ENCODE results near the gene PRR33.

- no peak for TF ChIP-seq CTCF (IDR thresholded peaks at IDR 0.05; ENCODE audit: poor library complexity)
- no peak for TF ChIP-seq EZH2 (IDR thresholded peaks at IDR 0.05; ENCODE audit: borderline replicate concordance)
These were observed 37.4 kb downstream of the PRR33 start for GRCh38 chr11:1854132-1854948.

Data from hepatocyte (in vitro differentiated cells).